Ishikawa (cell line): ENCODE results near the gene AIPL1.

Source experiments
- CEBPB ChIP-seq: IDR thresholded peaks from 2 replicates; pipeline ENCODE4 v1.6.1; 2012
- CREB1 ChIP-seq: IDR thresholded peaks from 2 replicates; pipeline ENCODE4 v1.6.1; 2012; ENCODE audit warnings: low read depth
- EGR1 ChIP-seq: IDR thresholded peaks from 2 replicates; pipeline ENCODE4 v1.6.1; 2012
- EP300 ChIP-seq: IDR thresholded peaks from 2 replicates; pipeline ENCODE4 v1.6.1; 2012; ENCODE audit warnings: borderline replicate concordance
- FOXM1 ChIP-seq: IDR thresholded peaks from 2 replicates; pipeline ENCODE4 v1.6.1; 2012; ENCODE audit warnings: low read depth, borderline replicate concordance
- MAX ChIP-seq: IDR thresholded peaks from 2 replicates; pipeline ENCODE4 v1.6.1; 2012
- NFIC ChIP-seq: IDR thresholded peaks from 2 replicates; pipeline ENCODE4 v1.6.1; 2012
- RAD21 ChIP-seq: IDR thresholded peaks from 2 replicates; pipeline ENCODE4 v1.6.1; 2012; ENCODE audit warnings: low read depth
- REST ChIP-seq: IDR thresholded peaks from 2 replicates; pipeline ENCODE4 v1.6.1; 2012; ENCODE audit warnings: low read depth, mild to moderate bottlenecking
- TAF1 ChIP-seq: IDR thresholded peaks from 2 replicates; pipeline ENCODE4 v1.6.1; 2012; ENCODE audit warnings: low read depth, mild to moderate bottlenecking
- TCF12 ChIP-seq: IDR thresholded peaks from 2 replicates; pipeline ENCODE4 v1.6.1; 2012; ENCODE audit warnings: low read depth
- TEAD4 ChIP-seq: IDR thresholded peaks from 2 replicates; pipeline ENCODE4 v1.6.1; 2012
- USF1 ChIP-seq: IDR thresholded peaks from 2 replicates; pipeline ENCODE4 v1.6.1; 2012
- YY1 ChIP-seq: IDR thresholded peaks from 2 replicates; pipeline ENCODE4 v1.6.1; 2012; ENCODE audit warnings: low read depth
- ZBTB7A ChIP-seq: IDR thresholded peaks from 2 replicates; pipeline ENCODE4 v1.6.1; 2012; ENCODE audit warnings: low read depth

The AIPL1 gene

GRCh38 chr17:6463616-6464445, 28.9 kb upstream of the AIPL1 start:
- TF ChIP-seq CREB1, result no peak
- no peak for TF ChIP-seq YY1
- no peak for TF ChIP-seq EP300
- TF ChIP-seq NFIC, result no peak
- TF ChIP-seq REST, result no peak
- TF ChIP-seq EGR1, result no peak
- TF ChIP-seq ZBTB7A, result no peak
- no peak for TF ChIP-seq USF1
- TF ChIP-seq TAF1, result no peak
- no peak for TF ChIP-seq MAX
- TF ChIP-seq TEAD4, result no peak
- no peak for TF ChIP-seq TCF12
- TF ChIP-seq FOXM1, result no peak
- no peak for TF ChIP-seq CEBPB
- no peak for TF ChIP-seq RAD21

GRCh38 chr17:6462692-6463091, 27.8 kb upstream of the AIPL1 start:
- no peak for TF ChIP-seq TCF12
- no peak for TF ChIP-seq CREB1
- TF ChIP-seq MAX, result no peak

- no peak for TF ChIP-seq TCF12
- TF ChIP-seq EGR1, result no peak
- no peak for TF ChIP-seq ZBTB7A
These were observed 27.0 kb upstream of the AIPL1 start for GRCh38 chr17:6461792-6462524.

GRCh38 chr17:6461246-6461645, 26.3 kb upstream of the AIPL1 start:
- TF ChIP-seq RAD21 (no peak), EGR1 (no peak), MAX (no peak), FOXM1 (no peak), TEAD4 (no peak), EP300 (no peak), CEBPB (no peak)

- no peak for TF ChIP-seq TEAD4
- TF ChIP-seq TAF1, result no peak
- TF ChIP-seq REST, result no peak
- no peak for TF ChIP-seq TCF12
- no peak for TF ChIP-seq CEBPB
- TF ChIP-seq EP300, result no peak
- no peak for TF ChIP-seq MAX
- TF ChIP-seq FOXM1, result no peak
- no peak for TF ChIP-seq YY1
- no peak for TF ChIP-seq ZBTB7A
- TF ChIP-seq RAD21, result no peak
- TF ChIP-seq USF1, result no peak
- TF ChIP-seq NFIC, result no peak
- TF ChIP-seq EGR1, result no peak
- TF ChIP-seq CREB1, result no peak
These were observed 25.7 kb upstream of the AIPL1 start for GRCh38 chr17:6460531-6461161.
